ACC112 (cell line): ENCODE results near the gene ANKRD17.
"Not testable (repeated sequence)": the region's sequence is repeated elsewhere in the genome, so short reads cannot be mapped to it uniquely, and the experiment has no call there.

Source experiments
- H2AFZ ChIP-seq: fragments of 200-600 bp; sonication (generic); one replicate; pipeline ENCODE4 v1.6.0; 2017; ENCODE audit warnings: antibody characterized with exemption, low read length; ENCODE audit not compliant: unreplicated experiment
- H3K27ac ChIP-seq: fragments of 200-600 bp; sonication (generic); 2 replicates; pipeline ENCODE4 v1.5.1; 2014; ENCODE audit warnings: low read depth, mild to moderate bottlenecking, antibody characterized with exemption, low read length, moderate library complexity
- H3K27me3 ChIP-seq: fragments of 200-600 bp; sonication (generic); 2 replicates; pipeline ENCODE4 v1.6.1; 2014; ENCODE audit warnings: mild to moderate bottlenecking, antibody characterized with exemption, low read length, moderate library complexity, mixed read lengths; ENCODE audit not compliant: insufficient read depth
- H3K36me3 ChIP-seq: fragments of 200-600 bp; sonication (generic); 2 replicates; pipeline ENCODE4 v1.6.1; 2016; ENCODE audit warnings: mild to moderate bottlenecking, antibody characterized with exemption, low read length, moderate library complexity, mixed read lengths; ENCODE audit not compliant: insufficient read depth
- H3K4me1 ChIP-seq: fragments of 200-600 bp; sonication (generic); one replicate; pipeline ENCODE4 v1.6.1; 2016; ENCODE audit warnings: low read length, mixed read lengths; ENCODE audit not compliant: insufficient read depth, unreplicated experiment, control insufficient read depth
- H3K4me3 ChIP-seq: fragments of 200-600 bp; sonication (generic); 2 replicates; pipeline ENCODE4 v1.5.1; 2014; ENCODE audit warnings: mild to moderate bottlenecking, low read depth, low read length
- H3K79me2 ChIP-seq: fragments of 200-600 bp; sonication (generic); one replicate; pipeline ENCODE4 v1.6.0; 2016; ENCODE audit warnings: low read length; ENCODE audit not compliant: control insufficient read depth, unreplicated experiment, insufficient read depth

ANKRD17 gene

DNA sequence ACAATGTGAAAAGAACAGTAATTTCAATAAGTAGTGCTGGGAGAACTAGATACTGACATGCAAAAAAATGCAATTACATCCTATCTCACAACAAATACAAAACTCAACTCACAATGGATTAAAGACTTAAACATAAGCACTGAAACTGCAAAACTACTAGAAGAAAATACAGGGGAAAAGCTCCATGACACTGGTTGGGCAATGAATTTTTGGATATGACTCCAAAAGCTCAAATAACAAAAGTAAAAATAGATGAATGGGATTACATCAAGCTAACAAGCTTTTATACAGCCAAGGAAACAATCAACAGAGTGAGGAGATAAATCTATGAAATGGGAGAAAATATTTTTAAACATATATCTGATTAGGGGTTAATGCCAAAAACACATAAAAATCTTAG is 53.1 kb downstream of the ANKRD17 start:
- H3K36me3 ChIP-seq: peaks cover 3% of the 10 kb centered on the region; the same call in 1 of the 2 replicates
- peaks cover 11% of the 10 kb centered on the region for H3K4me1 ChIP-seq
- no peak overlapping the region for H3K27ac ChIP-seq
- peaks cover 85% of the 10 kb centered on the region for H3K79me2 ChIP-seq
- H3K4me3 ChIP-seq: no peak overlapping the region
- H3K27me3 ChIP-seq: no peaks in the 10 kb centered on the region
- no peak overlapping the region for H2AFZ ChIP-seq

GRCh38 chr4:73203976-73204375 is 54.6 kb downstream of the ANKRD17 start:
- not testable (repeated sequence) for H2AFZ ChIP-seq, H3K4me1 ChIP-seq, H3K4me3 ChIP-seq, H3K27ac ChIP-seq, H3K27me3 ChIP-seq, H3K36me3 ChIP-seq
- peaks cover 84% of the 10 kb centered on the region for H3K79me2 ChIP-seq

- Histone ChIP-seq H3K79me2 (peaks cover 77% of the 10 kb centered on the region), H3K27ac (no peak overlapping the region), H3K36me3 (no peaks in the 10 kb centered on the region)
These were observed 61.4 kb downstream of the ANKRD17 start for GRCh38 chr4:73197220-73197619.

GRCh38 chr4:73194064-73194463 is 64.5 kb downstream of the ANKRD17 start:
- Histone ChIP-seq H3K27me3 (no peaks in the 10 kb centered on the region), H3K36me3 (peaks cover 3% of the 10 kb centered on the region; the same call in 1 of the 2 replicates), H3K27ac (no peak overlapping the region), H2AFZ (no peak overlapping the region), H3K4me3 (no peak overlapping the region), H3K79me2 (peaks cover 65% of the 10 kb centered on the region), H3K4me1 (peaks cover 31% of the 10 kb centered on the region)

More at GRCh38 chr4:73197220-73197619, 61.4 kb downstream of the ANKRD17 start:
- H3K27me3 ChIP-seq: no peaks in the 10 kb centered on the region
- peaks cover 32% of the 10 kb centered on the region for H3K4me1 ChIP-seq
- no peak overlapping the region for H2AFZ ChIP-seq
- no peak overlapping the region for H3K4me3 ChIP-seq

DNA sequence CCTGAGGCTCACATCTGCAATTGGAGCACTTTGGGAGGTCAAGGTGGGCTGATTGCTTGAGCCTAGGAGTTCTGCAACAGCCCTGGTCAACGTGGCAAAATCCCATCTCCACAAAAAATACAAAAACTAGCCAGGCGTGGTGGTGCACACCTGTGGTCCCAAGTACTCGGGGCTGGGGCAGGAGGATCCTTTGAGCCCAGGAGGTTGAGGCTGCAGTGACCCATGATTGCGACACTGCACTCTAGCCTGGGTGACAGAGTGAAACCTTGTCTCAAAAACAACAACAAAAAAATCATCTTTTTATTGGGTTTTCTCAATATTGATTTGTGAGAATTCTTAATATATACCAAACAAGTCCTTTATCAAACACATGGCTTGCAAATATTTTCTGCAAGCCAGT is 64.9 kb downstream of the ANKRD17 start:
- Histone ChIP-seq H3K4me3 (no peak overlapping the region), H3K4me1 (peaks cover 27% of the 10 kb centered on the region), H3K36me3 (peaks cover 3% of the 10 kb centered on the region; the same call in 1 of the 2 replicates), H3K27ac (no peak overlapping the region), H3K27me3 (no peaks in the 10 kb centered on the region), H3K79me2 (peaks cover 65% of the 10 kb centered on the region), H2AFZ (no peak overlapping the region)

DNA sequence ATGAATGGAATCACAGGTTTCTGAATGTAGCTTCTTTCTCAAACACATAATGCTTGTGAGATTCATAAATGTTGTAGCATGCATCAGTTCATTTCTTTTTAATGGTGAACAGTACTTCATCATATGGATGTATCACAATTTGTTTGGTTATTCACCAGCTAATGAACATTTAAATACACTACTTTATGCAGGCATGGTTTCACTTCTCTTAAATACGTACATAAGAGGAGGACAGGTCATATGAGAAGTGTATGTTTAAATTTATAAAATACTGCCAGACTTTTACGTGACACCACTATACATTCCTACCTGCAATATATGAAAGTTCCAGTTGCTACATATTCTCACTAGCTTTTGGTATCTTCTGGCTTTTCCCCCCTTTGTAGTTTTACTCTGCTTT is 65.4 kb downstream of the ANKRD17 start:
- Histone ChIP-seq H3K4me3 (no peak overlapping the region), H2AFZ (no peak overlapping the region), H3K36me3 (peaks cover 3% of the 10 kb centered on the region; the same call in 1 of the 2 replicates), H3K79me2 (peaks cover 64% of the 10 kb centered on the region), H3K27ac (no peak overlapping the region), H3K4me1 (peaks cover 22% of the 10 kb centered on the region), H3K27me3 (no peaks in the 10 kb centered on the region)

DNA sequence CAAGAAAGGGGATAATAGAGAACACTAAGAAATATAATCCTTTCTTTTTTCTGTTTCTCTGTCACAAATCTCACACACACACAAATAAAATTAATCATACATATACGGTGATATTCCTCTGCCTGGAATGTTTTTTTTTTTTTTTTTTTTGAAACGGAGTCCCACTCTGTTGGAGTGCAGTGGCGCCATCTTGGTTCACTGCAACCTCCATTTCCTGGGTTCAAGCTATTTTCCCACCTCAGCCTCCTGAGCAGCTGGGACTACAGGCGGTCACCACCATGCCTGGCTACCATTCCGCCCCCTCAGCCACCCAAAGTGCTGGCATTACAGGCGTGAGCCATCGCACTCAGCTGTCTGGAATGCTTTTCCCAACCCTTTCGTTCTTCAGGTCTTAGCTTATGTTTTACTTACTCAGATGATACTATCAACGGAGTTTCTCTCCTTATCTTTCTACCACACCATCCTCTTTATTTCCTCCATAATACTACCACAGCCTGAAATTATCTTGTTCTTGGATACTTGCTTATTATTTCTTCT is 69.3 kb downstream of the ANKRD17 start:
- Histone ChIP-seq H3K4me3 (no peak overlapping the region), H3K79me2 (peaks cover 69% of the 10 kb centered on the region), H3K4me1 (peaks cover 25% of the 10 kb centered on the region), H3K27me3 (no peaks in the 10 kb centered on the region), H3K27ac (no peak overlapping the region), H3K36me3 (peaks cover 3% of the 10 kb centered on the region; the same call in 1 of the 2 replicates), H2AFZ (no peak overlapping the region)

DNA sequence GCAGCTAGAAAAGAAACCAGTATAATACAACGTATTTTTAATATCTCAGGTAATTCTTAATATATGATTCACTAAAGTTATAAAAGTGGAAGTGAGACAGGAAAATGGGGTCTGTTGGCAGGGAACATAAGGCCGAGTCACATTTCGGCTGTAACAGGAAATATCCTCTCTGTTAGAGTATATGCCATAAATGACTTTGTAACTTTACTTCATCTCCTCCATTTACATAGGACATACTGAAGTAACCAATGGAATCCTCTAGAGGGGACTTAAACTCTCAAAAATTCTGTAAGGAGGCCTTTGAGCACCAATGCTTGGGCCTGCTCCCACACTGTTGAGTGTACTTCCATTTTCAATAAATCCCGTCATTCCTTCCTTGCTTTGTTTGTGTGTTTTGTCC is 71.3 kb downstream of the ANKRD17 start:
- H3K4me3 ChIP-seq: 0 out of 2 replicates have a peak overlapping the region, but pooled peaks have one; percentile 0
- no peak overlapping the region for H2AFZ ChIP-seq
- peak overlapping the region; percentile 45 for H3K27ac ChIP-seq
- peaks cover 69% of the 10 kb centered on the region for H3K79me2 ChIP-seq
- no peaks in the 10 kb centered on the region for H3K27me3 ChIP-seq
- peaks cover 3% of the 10 kb centered on the region; the same call in 1 of the 2 replicates for H3K36me3 ChIP-seq
- H3K4me1 ChIP-seq: peaks cover 11% of the 10 kb centered on the region

DNA sequence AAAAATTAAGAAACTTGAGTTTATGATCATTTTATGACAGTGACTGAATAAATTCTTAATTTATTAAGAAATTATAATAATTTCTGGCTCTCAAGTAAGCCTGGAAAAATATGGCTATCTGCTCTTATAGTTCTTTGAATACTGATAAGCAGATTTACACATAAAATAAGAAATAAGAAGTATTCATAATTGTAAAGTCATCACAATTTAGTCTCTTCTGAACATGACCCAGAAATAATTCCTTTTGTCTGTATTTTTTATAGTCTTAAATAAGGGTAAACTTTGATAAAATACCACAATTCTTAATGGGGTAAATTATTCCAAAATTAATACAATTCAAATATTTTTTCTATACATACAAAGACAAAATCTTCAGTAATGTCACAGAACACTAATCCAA is 72.7 kb downstream of the ANKRD17 start:
- Histone ChIP-seq H3K36me3 (peaks cover 3% of the 10 kb centered on the region; the same call in 1 of the 2 replicates), H3K79me2 (peaks cover 73% of the 10 kb centered on the region), H3K27me3 (no peaks in the 10 kb centered on the region), H3K4me1 (peaks cover 11% of the 10 kb centered on the region), H3K27ac (no peak overlapping the region), H2AFZ (no peak overlapping the region), H3K4me3 (no peak overlapping the region)

DNA sequence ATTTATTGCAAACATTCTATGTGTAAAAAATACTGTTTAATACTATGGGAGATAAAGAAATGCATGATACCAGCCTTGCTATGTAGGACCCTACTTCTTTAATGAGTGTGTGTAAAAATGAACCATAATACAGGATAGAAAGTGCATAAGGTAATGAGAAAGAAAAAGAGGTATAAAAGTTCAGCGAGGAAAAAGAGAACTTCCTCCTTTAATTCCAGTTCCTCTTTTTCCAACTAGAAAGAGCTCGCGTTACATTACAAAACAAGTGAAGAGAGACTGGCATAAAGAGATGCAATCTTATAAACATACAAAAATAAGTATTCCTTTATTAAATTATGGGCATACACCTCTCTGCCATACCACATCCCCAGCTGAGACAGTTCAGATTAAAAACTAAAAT is 77.4 kb downstream of the ANKRD17 start:
- H3K4me3 ChIP-seq: no peak overlapping the region
- H3K4me1 ChIP-seq: peaks cover 6% of the 10 kb centered on the region
- H2AFZ ChIP-seq: no peak overlapping the region
- peaks cover 68% of the 10 kb centered on the region for H3K79me2 ChIP-seq
- H3K27me3 ChIP-seq: no peaks in the 10 kb centered on the region
- no peak overlapping the region for H3K27ac ChIP-seq
- H3K36me3 ChIP-seq: peaks cover 11% of the 10 kb centered on the region

DNA sequence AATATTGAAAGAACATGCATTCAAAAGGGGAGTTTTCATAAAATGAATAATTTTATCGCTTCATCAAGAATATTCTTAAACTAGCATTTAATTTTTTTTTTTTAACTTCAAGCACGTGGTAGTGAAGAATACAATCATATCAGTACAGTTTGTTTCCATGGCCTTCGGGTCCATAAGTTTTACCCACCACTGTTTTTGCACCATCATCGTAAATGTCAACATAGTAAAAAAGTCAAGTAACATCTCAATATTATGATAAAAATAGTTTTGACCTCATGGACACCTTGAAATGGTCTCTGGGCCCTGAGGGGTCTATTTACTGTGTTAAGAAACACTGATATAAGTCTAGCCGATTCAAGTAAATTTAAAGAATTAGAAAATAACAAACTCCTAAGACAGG is 80.2 kb downstream of the ANKRD17 start:
- Histone ChIP-seq H3K27me3 (no peaks in the 10 kb centered on the region), H2AFZ (no peak overlapping the region), H3K27ac (no peak overlapping the region), H3K79me2 (peaks cover 78% of the 10 kb centered on the region), H3K36me3 (peaks cover 33% of the 10 kb centered on the region), H3K4me3 (no peak overlapping the region), H3K4me1 (peaks cover 6% of the 10 kb centered on the region)
